Hematopoietic multipotent progenitor cell treated with erythropoietin and hydrocortisone succinate and interleukin-3 and kit ligand, for 17 days (in vitro differentiated cells): ENCODE data around the gene SYNC.
"Not testable (repeated sequence)": the region's sequence is repeated elsewhere in the genome, so short reads cannot be mapped to it uniquely, and the experiment has no call there.

ENCODE experiments used
- DNase-seq: peaks from one replicate; pipeline ENCODE4 v3.0.0-alpha.2; 2015; ENCODE audit warnings: low spot score

Gene SYNC

DNA sequence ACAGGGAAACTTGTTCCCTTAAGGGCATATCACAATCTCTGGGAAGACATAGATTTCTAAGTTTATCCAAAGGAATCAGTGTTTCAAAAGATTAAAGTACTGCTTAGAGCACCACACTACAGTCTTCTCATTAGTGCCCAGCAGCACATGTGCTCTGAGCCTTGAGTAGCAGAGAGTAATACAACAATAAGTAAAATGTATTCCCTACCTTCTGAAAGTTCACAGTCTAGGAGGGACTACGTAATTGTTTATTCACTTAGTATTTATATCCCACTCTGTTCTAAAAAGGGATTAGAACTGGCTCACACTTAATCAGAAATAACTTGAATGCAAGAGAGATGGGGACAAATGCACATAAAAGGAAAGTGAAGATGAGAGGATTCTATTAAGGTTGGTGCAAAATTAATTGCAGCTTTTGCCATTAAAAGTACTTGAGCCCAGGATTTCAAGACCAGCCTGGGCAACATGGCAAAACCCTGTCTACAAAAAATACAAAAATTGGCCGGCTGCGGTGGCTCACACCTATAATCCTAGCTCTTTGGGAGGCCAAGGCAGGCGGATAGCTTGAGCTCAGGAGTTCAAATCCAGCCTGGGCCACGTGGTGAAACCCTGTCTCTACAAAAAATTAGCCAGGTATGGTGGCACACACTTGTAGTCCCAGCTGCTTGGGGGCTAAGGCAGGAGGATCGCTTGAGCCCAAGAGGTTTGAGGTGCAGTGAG lies 9.0 kb downstream of the SYNC start:
- DNase-seq: no peak

GRCh38 chr1:32686387-32686786 lies 16.2 kb downstream of the SYNC start:
- DNase-seq: no peak

GRCh38 chr1:32685498-32685897 lies 17.1 kb downstream of the SYNC start:
- DNase-seq: no peak

DNA sequence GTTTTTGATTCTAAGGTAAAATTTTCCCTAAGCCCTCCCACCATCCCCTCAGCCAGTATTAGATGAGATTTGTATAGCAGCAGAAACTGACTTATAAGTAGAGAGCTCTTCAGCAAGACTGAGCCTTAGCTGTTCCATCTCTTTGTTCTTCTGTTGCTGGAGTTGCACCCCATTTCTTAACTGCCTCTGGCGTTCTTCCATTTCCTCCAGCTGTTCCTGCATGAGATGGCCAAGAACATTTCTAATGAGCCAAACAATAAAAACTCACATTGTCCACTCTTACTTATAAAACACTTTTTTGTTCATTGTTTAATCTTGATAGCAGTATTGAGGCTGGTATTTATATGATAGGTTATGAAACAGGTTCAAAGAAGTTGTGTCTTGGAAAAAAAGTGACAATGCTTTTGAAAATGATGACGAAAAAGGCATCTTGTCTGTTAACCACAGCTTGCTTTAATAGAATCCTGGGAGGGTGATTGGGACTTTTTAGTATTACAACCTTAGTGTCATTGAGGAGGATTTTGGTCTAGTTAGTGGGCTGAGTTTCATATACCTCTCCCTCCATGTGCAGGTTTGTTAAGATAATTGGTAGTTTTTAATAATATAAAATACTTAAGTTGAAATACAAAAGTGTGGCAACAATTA lies 18.3 kb downstream of the SYNC start:
- DNase-seq: no peak

DNA sequence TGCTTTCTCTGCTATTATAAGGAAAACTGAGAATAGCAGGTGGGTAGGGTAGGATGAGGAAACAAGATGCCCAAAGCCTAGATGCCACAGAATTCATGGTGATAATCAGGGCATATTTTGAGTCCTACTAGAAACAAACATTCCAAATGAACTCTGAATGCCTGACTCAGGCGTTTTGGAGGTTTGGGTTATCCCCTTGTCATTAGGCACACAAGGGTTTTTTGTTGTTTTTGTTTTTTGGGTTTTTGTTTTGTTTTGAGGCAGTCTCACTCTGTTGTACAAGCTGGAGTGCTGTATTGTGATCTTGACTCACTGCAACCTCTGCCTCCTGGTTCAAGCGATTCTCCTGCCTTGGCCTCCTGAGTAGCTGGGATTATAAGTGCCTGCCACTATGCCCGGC lies 19.2 kb downstream of the SYNC start:
- DNase-seq: no peak

DNA sequence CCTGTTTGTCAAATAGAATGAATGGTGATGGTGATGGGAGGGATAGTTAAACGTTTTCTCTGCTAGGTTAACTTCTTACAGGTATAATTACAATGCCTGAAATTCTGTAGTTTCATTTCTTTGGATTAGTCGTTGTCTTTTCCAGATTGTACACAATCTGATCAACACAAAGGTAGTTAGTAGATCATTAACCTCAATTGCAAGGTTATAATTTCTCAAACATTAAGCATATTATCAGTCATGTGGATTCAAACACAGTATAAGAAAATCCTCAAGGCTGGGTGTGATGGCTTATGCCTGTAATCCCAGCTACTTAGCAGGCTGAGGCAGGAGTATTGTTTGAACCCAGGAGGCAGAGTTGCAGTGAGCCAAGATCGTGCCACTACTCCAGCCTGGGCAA lies 20.6 kb downstream of the SYNC start:
- no peak for DNase-seq

DNA sequence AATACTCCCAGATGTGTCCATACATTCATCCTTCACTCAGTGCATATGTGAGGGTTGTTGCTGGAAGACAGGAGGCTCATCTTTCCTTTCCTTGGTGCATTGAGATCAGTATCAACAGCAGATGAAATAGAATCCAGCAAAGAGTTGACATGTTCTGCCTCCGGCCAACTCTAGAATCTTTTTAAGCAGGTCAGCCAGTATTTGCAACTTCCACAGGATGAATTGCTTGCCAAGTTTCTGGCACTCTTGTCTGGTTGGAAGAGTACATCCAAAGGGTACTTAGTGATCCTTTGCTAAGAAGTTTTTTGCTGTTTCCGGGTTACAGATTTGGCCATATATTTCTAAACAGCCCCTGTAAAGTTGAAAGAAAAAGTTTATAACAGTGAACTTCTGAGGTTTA lies 21.1 kb downstream of the SYNC start:
- DNase-seq: no peak

DNA sequence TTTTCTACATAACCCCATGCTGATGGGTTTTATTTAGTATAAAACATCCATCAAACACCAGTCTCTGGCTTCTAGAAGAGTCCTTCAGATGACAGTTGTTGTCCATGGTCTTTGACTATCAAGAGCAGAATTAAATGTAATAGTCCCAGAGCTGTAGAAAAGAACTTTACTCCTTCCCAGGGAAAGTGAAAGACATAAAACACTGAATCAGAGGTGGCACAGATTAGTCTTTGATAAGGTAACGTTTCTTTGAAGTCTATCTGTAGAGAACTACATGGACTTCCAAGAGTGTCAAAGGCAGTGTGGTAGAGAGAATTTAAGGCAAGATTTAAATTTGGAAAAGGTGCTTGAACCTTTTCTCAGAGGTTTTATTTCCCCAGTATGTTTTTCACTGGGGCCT lies 21.9 kb downstream of the SYNC start:
- no peak for DNase-seq

GRCh38 chr1:32679993-32680392 lies 22.6 kb downstream of the SYNC start:
- DNase-seq: not testable (repeated sequence)

DNA sequence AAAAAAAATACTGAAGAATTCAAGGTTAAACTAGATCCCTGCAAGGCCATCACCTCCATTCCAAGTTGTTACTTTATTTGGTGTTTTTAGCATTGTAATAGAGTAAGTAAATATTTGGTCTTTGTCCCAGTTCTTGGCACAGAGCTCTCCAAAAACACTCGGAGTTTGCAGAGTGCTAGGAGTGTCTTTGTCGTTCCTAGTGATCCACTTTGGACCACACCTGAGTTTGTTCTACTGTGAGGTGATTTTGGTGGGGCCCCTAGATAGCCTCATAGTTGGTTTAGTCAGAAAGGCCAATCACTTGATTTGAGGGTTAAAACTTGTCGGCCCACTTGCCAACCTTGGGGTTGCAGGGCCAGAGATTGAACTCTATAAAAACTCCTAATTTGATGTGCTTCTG lies 25.6 kb downstream of the SYNC start:
- no peak for DNase-seq

GRCh38 chr1:32668716-32669115 lies 33.9 kb downstream of the SYNC start:
- not testable (repeated sequence) for DNase-seq

GRCh38 chr1:32666901-32667566 lies 35.5 kb downstream of the SYNC start:
- no peak for DNase-seq

DNA sequence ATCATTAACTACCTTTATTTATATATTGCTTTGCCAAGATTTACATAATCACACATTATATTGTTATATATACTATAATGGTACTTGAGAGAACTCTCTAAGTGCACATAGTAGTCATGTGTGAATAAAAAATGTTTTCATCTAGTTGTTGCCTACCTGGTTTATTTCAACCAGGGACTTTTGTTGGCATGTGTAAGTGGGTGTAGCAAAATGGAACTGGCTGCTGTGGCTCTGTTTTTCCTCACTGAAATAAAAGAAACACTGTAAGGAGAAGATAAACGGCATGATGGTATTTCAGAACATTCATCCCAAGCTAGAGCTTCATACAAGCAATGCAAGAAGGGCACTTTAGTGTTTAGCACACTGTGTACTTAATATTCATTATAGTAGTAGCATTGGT lies 36.7 kb downstream of the SYNC start:
- no peak for DNase-seq

DNA sequence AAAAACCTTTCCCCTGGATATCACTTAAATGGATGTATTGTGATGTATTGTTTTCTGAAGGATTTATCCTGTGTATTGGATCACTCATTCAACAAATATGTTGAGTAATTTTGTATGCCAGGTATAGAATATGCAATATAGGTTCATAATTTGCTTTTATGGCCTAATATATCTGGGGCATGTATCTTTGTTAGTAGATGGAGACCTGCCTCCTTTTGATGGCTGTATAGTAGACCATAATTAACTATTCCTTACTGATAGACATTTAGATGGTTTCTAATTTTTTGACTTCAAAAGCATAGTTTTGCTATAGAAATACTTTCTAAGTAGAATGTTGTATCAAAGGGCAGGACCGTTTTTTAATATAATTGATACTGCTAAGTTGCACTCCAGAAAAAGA lies 43.0 kb downstream of the SYNC start:
- no peak for DNase-seq

DNA sequence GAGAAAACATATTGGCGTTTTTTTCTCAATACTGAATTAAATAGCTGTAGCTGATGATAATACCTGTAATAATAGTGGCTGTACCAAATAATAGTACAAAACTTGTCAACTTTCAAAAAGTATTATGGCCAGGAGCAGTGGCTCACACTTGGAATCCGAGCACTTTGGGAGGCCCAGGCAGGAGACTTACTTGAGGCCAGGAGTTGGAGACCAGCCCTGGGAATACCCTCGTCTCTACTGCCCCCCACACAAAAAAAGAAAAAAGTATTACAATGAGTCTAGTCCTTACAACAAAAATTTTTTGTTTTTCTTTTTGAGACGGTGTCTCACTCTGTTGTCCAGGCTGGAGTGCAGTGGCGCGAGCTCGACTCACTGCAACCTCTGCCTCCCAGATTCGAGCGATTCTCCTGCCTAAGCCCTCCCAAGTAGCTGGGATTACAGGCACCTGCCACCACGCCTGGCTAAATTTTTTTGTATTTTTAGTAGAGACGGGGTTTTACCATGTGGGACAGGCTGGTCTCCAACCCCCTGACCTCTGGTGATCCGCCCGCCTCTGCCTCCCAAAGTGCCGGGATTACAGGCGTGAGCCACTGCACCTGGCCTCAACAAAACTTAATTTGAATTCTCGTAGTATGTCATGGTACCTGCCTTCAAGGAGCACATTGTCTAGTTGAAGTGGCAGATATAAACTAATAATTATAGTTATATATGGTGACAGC lies 50.2 kb downstream of the SYNC start:
- peak; percentile 14 for DNase-seq

GRCh38 chr1:32651461-32652073 lies 51.0 kb downstream of the SYNC start:
- DNase-seq: no peak

- DNase-seq: peak; percentile 96
Measured at GRCh38 chr1:32650752-32651460, 51.7 kb downstream of the SYNC start, which contains the start of gene RBBP4. Gene RBBP4, plus strand, starts transcription at chr1:32651208. Its CDS starts 99 bp downstream, at chr1:32651307.

DNA sequence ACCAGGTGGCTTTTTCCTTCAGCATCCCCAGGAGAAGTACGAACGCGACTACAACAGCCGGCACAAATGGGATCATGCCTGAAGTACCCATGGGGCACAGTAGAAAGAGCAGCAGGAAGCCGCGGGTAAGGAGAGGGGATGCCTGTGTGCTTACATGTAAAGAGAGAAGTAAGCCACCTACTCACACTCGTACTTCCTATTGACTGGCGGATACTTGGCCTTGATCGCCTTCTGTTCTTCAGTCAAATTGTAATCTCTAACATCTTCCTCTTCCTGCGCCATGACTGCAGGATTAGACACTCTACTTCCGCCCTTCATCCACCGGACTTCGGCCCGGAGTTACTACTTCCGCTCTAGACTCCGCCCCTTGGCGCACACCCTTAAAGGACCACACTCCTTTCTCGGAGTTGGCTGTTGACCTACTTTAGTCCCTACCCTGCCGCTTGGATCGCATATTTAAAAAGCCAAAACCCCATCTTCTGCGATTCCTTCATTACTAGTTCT lies 52.3 kb downstream of the SYNC start, which contains the start of gene ZBTB8OS:
Gene ZBTB8OS, minus strand, starts transcription at position 303 of the 504 bp plus-strand sequence. Its CDS starts 21 bp downstream, at position 282.
- peak; percentile 96 for DNase-seq

DNA sequence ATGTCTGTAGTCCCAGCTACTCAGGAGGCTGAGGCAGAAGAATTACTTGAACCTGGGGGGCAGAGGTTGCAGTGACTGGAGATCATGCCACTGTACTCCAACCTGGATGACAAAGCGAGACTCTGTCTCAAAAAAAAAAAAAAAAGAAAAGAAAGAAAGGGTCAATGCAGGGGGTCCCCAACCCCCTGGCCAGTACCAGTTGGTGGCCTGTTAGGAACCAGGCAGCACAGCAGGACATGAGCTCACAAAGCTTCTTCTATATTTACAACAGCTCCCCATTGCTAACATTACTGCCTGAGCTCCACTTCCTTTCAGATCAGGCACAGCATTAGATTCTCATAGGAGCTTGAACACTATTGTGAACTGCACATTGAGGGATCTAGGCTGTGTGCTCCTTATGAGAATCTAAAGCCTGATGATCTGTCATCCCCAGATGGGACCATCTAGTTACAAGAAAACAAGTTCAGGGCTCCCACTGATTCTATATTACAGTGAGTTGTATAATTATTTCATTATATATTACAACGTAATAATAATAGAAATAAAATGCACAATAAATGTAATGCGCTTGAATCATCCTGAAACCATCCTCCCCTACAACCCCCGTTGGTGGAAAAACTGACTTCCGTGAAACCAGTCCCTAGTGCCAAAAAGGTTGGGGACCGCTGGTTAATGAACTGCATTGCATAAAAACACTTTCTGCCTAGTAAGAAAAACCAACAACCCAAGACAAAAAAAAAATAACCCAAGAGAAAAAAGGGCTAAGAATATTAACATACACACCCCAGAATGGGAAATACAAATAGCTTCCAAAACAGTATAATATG lies 55.0 kb downstream of the SYNC start:
- DNase-seq: no peak

DNA sequence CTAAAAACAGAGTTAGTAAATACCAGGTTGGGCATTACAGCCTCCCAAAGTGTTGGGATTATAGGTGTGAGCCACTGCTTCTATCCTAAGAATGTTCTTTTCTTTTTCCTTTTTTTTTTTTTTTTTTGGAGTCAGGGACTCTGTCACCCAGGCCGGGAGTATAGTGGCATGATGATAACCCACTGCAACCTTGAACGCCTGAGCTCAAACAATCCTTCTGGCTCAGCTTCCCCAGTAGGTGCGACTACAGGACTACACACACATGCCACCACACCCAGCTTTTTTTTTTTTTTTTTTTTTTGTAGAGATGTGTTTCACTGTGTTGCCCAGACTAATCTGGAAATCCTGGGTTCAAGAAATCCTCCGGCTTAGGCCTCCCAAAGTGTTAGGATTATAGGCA lies 58.1 kb downstream of the SYNC start:
- DNase-seq: no peak
